ENCODE data around the gene ANKRD12.
"Not testable (repeated sequence)": the region's sequence is repeated elsewhere in the genome, so short reads cannot be mapped to it uniquely, and the experiment has no call there.

Gene ANKRD12

GRCh38 chr18:9226463-9226862 lies 89.9 kb downstream of the ANKRD12 start:
- DNase-seq (ENCODE audit: low read depth in 2 of 2, low spot score in 1 of 2) = no peak

- no peak for DNase-seq (ENCODE audit: low read depth in 2 of 2, low spot score in 1 of 2)
These were observed 95.4 kb downstream of the ANKRD12 start for GRCh38 chr18:9231852-9232486.

GRCh38 chr18:9232977-9233376 lies 96.4 kb downstream of the ANKRD12 start:
- no peak for DNase-seq (ENCODE audit: low read depth in 2 of 2, low spot score in 1 of 2)

GRCh38 chr18:9233771-9234440 lies 97.3 kb downstream of the ANKRD12 start:
- no peak for DNase-seq (ENCODE audit: low read depth in 2 of 2, low spot score in 1 of 2)

DNA sequence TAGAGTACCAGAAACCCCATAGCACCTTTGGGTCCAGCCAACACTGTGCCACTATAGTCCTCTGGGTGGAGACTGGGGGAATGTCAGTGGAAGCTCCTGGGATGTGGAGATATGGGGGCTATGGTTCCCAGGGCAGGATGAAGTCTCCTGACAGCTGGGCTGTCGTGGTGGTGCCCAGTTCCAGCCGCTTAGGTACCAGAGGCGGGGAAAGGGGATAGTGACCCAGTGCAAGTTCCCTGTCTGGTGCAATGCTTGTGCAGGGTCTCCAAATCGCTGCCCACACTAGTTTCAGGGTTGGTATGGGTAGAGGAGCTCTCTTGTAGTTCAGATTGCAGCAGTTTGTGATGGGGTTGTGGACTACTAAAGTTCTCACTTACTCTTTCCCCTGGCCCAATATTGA lies 97.9 kb downstream of the ANKRD12 start:
- no peak for DNase-seq (ENCODE audit: low read depth in 2 of 2, low spot score in 1 of 2)

- DNase-seq (ENCODE audit: low read depth in 2 of 2, low spot score in 1 of 2) = no peak
These were observed 101.4 kb downstream of the ANKRD12 start for GRCh38 chr18:9237981-9238380.

DNA sequence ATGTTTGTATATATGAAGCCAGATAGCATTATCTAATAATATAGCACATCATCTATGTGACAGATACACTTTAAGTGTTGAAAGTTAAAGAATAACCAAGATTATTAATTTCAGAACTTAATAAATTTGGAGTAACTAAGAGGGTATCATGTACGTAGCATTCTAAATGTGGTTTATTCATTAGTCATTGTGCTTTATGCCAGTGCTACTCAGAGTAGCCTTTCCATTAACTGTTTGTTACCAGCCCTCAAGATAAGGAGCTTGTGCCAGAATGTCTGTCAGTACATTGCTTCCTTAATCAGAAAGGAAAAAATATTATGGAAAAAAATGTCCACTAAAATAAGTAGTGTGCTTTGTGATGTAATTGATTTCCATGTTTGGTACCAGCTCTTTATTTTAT lies 103.1 kb downstream of the ANKRD12 start:
- no peak for DNase-seq (ENCODE audit: low read depth in 2 of 2, low spot score in 1 of 2)

- no peak for DNase-seq (ENCODE audit: low read depth in 2 of 2, low spot score in 1 of 2)
These were observed 103.7 kb downstream of the ANKRD12 start for GRCh38 chr18:9240270-9240669.

GRCh38 chr18:9243029-9243428 lies 106.4 kb downstream of the ANKRD12 start:
- no peak for DNase-seq (ENCODE audit: low read depth in 2 of 2, low spot score in 1 of 2)

DNA sequence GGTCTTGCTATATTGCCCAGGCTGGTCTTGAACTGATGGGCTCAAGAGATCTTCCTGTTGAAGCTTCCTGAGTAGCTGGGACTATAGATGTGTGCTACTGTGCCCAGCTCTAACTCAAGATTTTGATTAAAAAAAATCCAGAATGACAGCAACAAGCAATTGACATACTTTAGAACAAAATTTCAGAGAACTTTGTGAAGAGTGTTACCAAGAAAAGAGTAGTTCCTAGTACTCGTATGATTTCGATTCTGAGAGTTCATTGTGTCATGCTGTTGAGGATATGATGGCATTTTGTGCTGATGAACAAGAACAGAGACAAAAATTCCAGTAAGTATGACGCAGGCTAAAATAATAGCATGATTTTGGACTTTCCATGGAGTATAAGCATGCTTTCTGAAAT lies 107.8 kb downstream of the ANKRD12 start:
- DNase-seq (ENCODE audit: low read depth in 2 of 2, low spot score in 1 of 2) = no peak

DNA sequence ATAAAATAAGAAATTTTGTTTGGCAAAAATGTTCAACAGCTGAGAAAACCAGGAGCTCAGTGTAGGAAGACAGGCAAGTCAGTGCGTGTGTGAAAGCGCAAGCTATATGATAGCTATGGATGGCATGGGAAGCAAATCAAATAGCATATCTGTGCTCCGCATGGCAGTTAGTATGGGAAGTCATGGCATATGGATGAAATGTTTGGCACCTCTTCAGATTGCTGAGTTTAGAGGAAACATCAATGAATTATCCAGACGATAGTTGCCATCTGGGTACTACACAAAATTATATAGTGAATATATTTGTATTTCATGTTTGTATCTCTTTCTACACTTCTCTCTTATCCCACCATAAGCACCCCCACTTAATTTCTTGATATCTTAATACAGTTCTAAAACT lies 112.1 kb downstream of the ANKRD12 start:
- DNase-seq (ENCODE audit: low read depth in 2 of 2, low spot score in 1 of 2) = no peak

DNA sequence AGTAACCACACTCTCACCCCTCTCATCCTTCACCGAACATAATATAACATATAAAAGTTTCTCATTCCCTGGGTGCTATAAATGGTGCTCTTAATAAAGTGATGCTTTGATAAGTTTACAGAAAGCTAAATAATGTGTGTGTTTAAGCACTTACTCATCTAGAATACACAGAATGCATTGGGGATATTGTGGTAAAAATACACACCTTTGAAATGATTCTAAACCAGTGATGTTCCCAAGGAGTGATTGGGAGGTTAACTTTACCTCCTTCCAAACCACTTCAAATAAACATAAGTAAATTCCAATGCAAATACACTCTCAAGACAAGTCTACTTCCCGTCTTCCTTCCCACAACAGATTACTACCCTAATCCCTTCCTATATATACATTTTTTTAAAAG lies 112.7 kb downstream of the ANKRD12 start:
- DNase-seq (ENCODE audit: low read depth in 2 of 2, low spot score in 1 of 2) = no peak

DNA sequence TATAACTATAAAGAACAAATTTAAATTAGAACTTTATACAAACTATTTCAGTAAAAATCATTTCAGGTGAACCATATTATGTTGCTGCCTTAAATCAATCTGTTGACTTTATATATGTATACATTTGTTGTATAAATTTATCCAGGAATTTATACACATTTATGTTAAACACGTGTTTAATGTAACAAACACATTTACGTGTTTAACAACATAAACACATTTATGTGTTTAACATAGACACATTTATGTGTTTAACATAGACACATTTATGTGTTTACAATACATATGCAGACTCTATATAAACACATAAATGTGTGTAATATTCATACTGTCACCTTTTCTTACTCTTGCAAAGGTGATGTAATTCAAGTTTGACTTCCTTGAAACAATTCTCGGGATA lies 122.6 kb downstream of the ANKRD12 start:
- DNase-seq (ENCODE audit: low read depth in 2 of 2, low spot score in 1 of 2) = no peak

- no peak for DNase-seq (ENCODE audit: low read depth in 2 of 2, low spot score in 1 of 2)
These were observed 124.1 kb downstream of the ANKRD12 start for GRCh38 chr18:9260388-9261380.

- DNase-seq (ENCODE audit: low read depth in 2 of 2, low spot score in 1 of 2) = no peak
These were observed 126.7 kb downstream of the ANKRD12 start for GRCh38 chr18:9263264-9263663.

DNA sequence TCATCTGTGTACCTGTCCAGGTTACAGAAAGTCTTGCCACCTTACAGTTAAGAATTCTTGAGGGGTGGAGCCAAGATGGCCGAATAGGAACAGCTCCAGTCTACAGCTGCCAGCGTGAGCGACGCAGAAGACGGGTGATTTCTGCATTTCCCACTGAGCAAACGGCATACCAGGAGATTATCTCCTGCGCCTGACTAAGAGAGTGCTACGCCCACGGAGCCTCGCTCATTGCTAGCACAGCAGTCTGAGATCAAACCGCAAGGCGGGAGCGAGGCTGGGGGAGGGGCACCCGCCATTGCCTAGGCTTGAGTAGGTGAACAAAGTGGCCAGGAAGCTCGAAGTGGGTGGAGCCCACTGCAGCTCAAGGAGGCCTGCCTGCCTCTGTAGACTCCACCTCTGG lies 128.2 kb downstream of the ANKRD12 start:
- DNase-seq (ENCODE audit: low read depth in 2 of 2, low spot score in 1 of 2) = not testable (repeated sequence)

DNA sequence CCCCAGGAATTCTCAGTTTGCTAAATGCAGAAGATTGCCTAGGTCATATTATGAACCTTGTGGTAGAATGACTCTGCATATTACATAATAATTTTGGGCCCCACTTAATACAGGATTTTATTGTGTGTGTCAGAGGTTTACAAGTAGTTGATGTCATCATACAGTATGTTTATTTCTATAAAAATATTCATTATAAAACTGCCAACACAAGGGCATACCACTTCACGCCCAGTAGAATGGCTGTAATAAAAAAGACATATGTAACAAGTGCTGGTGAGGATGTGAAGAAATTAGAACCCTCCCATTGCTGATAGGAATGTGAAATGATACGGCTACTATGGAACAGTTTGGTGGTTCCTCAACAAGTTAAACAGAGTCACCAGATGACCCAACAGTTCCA lies 136.6 kb downstream of the ANKRD12 start:
- DNase-seq (ENCODE audit: low read depth in 2 of 2, low spot score in 1 of 2) = no peak

- DNase-seq (ENCODE audit: low read depth in 2 of 2, low spot score in 1 of 2) = no peak
These were observed 139.3 kb downstream of the ANKRD12 start for GRCh38 chr18:9275890-9276289.

DNA sequence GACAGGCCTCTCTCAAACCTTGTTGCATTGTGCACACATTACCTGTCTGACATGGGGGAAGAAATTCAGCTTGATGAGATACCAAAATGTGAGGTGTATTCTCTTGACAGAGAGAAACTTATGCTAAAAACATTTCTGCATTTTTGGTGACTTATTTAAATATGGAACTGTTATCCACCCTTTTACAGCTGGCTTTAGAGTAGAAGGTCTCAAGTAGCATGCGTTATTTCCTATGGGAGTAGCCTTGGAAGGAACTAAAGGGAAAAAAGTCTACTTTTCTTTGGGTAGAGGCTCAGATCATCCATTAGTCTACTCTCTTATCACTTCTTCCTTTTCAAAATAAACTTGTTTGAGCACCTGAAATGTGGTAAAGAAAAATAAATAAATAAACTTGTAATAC lies 141.4 kb downstream of the ANKRD12 start:
- DNase-seq (ENCODE audit: low read depth in 2 of 2, low spot score in 1 of 2) = no peak

DNA sequence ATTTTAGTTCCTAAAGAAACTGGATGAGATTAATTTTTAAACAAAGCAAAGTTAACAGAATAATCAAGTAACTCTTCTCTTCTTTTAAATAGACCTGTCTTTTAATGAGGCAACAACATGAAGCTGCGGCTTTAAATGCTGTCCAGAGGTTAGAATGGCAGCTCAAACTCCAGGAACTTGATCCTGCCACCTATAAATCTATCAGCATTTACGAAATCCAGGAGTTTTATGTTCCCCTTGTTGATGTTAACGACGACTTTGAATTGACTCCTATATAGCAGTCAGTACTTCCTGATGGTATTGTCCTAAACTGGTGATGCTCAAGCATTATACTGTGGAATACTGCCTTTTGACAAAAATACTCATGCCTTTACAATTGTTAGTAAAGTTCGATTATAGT lies 144.3 kb downstream of the ANKRD12 start:
- no peak for DNase-seq (ENCODE audit: low read depth in 2 of 2, low spot score in 1 of 2)

DNA sequence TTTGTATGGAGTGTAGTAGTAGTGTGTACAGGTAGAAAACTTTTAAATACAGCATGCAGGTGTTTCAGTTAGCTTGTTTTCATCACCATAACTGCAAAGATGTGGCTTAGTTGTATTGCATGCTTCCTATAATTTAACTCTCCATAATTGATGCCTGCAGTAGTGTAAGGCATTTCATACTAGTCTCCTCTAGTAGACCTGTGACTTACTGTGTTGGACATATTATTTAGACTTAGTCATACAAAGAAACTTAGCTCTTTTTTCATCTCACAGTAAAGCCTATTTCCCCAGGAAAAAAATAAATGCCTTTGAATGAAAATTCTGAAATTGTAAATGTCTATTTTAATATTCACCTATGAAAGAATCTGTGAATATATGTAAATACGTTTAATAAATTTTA lies 145.2 kb downstream of the ANKRD12 start:
- no peak for DNase-seq (ENCODE audit: low read depth in 2 of 2, low spot score in 1 of 2)

DNA sequence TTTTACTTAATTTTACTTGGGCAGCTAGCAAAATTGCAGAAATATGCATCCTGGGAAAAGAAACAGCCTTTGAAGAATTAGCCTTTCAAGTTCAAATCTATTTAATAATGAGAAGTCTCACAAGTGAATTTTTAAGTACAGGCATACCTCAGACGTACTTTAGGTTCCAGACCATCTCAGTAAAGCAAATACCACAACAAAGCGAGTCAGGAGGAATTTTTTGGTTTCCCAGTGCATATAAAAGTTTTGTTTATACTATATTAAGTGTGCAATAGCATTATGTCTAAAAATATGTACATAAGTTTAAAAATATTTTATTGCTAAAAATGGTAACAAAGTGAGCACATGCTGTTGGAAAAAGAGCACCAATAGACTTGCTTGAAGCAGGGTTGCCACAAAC lies 147.2 kb downstream of the ANKRD12 start:
- DNase-seq (ENCODE audit: low read depth in 2 of 2, low spot score in 1 of 2) = no peak
